ENCODE results near the gene PIEZO2. TPM values are rescaled to one million over a fixed set of nuclear protein-coding genes. Genes with fewer than 3 reads are reported as not detected.

Gene PIEZO2
- total RNA-seq, 4 donors from 2014 or later: 2.4 to 5.2 (median 3.3) TPM

DNA sequence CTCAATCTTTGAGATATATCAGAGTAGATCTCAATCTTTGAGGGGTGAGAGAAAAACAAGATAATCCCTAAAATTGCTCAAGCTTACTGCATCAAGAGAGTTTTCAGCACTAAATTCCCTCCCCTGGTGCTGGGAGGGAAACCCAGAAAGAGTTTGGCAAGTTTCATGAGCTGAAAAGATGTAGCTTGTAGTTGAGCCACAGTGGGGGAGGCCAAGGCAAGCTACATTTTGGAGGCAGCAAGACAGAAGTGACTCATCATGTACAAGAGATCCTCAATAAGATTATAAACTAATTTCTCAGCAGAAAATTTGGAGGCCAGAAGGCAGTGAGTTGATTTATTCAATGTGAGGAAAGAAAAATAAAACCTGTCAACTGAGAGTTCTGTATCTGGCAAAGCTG, 308.2 kb downstream of the PIEZO2 start:
- H3K27me3 ChIP-seq: no peaks in the 10 kb centered on the region
- peaks cover 0 to 5% (median 0%) of the 10 kb centered on the region in 4 donors for H3K4me1 ChIP-seq
- DNase-seq (ENCODE audit: extremely low spot score): no peak
- no peaks in the 10 kb centered on the region for H3K9me3 ChIP-seq
- intact Hi-C loops (cut with DNase I): no loop called here
- H3K36me3 ChIP-seq: no peaks in the 10 kb centered on the region
- H3K4me3 ChIP-seq: no peak overlapping the region
- TF ChIP-seq, protein P1, sequence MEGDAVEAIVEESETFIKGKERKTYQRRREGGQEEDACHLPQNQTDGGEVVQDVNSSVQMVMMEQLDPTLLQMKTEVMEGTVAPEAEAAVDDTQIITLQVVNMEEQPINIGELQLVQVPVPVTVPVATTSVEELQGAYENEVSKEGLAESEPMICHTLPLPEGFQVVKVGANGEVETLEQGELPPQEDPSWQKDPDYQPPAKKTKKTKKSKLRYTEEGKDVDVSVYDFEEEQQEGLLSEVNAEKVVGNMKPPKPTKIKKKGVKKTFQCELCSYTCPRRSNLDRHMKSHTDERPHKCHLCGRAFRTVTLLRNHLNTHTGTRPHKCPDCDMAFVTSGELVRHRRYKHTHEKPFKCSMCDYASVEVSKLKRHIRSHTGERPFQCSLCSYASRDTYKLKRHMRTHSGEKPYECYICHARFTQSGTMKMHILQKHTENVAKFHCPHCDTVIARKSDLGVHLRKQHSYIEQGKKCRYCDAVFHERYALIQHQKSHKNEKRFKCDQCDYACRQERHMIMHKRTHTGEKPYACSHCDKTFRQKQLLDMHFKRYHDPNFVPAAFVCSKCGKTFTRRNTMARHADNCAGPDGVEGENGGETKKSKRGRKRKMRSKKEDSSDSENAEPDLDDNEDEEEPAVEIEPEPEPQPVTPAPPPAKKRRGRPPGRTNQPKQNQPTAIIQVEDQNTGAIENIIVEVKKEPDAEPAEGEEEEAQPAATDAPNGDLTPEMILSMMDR (IDR thresholded peaks at IDR 0.05): no peak
- TF ChIP-seq EP300 (IDR thresholded peaks at IDR 0.05): no peak
- no peak for TF ChIP-seq POLR2A (IDR thresholded peaks at IDR 0.05; ENCODE audit: low read depth)
- no peak for TF ChIP-seq POLR2AphosphoS5 (IDR thresholded peaks at IDR 0.05)
- peak overlapping the region in 1 of 4 donors; percentile 28 for H3K27ac ChIP-seq (replicated peaks in 1 of 4)

DNA sequence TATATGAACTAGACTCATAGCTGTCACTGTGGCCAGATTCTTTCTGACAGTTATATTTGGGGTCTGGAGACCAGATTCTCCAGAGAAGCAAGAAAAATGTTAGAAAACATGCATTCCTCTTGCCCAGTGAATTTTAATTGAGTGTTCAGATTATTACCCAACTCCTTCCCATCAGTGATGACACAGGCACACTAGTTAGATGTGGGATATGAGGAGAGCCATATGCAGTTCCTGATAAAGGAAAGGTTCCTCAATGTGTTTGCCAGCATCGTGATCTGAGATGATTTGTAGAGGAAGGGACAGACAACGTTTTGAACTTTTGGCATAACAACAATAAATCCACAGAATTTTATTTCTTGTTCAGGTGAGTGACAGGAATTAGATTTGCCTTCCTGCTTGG, 308.6 kb downstream of the PIEZO2 start:
- intact Hi-C loops (cut with DNase I): no loop called here
- no peak for DNase-seq (ENCODE audit: extremely low spot score)
- Histone ChIP-seq H3K36me3 (no peaks in the 10 kb centered on the region), H3K4me3 (no peak overlapping the region), H3K9me3 (no peaks in the 10 kb centered on the region), H3K4me1 (peaks cover 0 to 9% (median 2%) of the 10 kb centered on the region in 4 donors), H3K27ac (replicated peaks in 1 of 4) (peak overlapping the region in 1 of 4 donors; percentile 28), H3K27me3 (no peaks in the 10 kb centered on the region)
- 39% methylated on average over 2 of the region's 2 CpGs for WGBS
- TF ChIP-seq EP300 (IDR thresholded peaks at IDR 0.05) (no peak), POLR2A (IDR thresholded peaks at IDR 0.05; ENCODE audit: low read depth) (no peak), POLR2AphosphoS5 (IDR thresholded peaks at IDR 0.05) (no peak)
- TF ChIP-seq, protein P1 (IDR thresholded peaks at IDR 0.05): no peak

DNA sequence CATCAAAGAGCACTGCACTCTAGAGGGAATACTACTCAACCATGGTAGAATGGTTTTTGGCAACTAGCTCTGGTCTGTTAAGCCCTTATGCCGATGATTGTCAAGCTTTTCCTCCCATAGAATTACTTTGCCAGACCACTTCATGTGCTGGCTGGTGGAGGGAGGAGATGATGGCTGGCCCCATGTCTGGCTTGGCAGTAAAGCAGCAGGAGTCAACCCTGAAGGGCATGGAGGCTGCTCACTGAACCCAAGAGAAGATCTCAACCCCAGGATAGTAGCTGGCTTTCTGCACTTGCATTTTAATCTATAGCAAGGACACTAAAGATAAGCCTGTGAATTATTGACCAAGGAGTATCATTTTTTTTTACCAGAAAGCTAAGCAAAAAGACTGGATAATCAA, 309.9 kb downstream of the PIEZO2 start:
- Histone ChIP-seq H3K4me3 (no peak overlapping the region), H3K9me3 (no peaks in the 10 kb centered on the region), H3K4me1 (peaks cover 0 to 23% (median 4%) of the 10 kb centered on the region in 4 donors), H3K27me3 (no peaks in the 10 kb centered on the region), H3K27ac (replicated peaks in 1 of 4) (no peak overlapping the region), H3K36me3 (no peaks in the 10 kb centered on the region)
- intact Hi-C loops (cut with DNase I): no loop called here
- TF ChIP-seq POLR2AphosphoS5 (IDR thresholded peaks at IDR 0.05) (no peak), POLR2A (IDR thresholded peaks at IDR 0.05; ENCODE audit: low read depth) (no peak), EP300 (IDR thresholded peaks at IDR 0.05) (no peak)
- TF ChIP-seq, protein P1 (IDR thresholded peaks at IDR 0.05): no peak
- no peak for DNase-seq (ENCODE audit: extremely low spot score)
- 83% methylated on average over 1 of the region's 1 CpG for WGBS

DNA sequence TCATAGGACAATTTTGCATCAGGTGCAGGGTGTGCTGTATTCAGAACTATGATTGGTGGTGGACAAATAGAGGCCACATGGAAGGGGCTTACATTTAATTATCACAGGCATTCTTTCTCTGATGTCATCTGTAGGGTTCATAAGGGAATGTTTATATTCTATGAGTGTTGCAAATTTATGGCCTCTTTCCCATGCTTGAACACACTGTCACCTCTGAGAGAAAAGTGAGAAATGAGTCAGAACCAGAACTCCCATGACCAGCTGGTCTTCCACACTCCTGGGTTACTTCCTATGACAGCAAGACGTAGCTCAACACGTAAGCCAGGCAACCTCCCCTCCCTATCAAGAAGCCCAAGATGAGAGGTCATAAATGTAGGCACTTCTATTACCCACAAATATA, 310.8 kb downstream of the PIEZO2 start:
- DNase-seq (ENCODE audit: extremely low spot score): no peak
- no peak overlapping the region for H3K4me3 ChIP-seq
- no peak overlapping the region for H3K27ac ChIP-seq (replicated peaks in 1 of 4)
- no peaks in the 10 kb centered on the region for H3K27me3 ChIP-seq
- H3K4me1 ChIP-seq: peaks cover 0 to 31% (median 10%) of the 10 kb centered on the region in 4 donors
- H3K36me3 ChIP-seq: no peaks in the 10 kb centered on the region
- TF ChIP-seq, protein P1 (IDR thresholded peaks at IDR 0.05): no peak
- TF ChIP-seq POLR2AphosphoS5 (IDR thresholded peaks at IDR 0.05) (no peak), POLR2A (IDR thresholded peaks at IDR 0.05; ENCODE audit: low read depth) (no peak), EP300 (IDR thresholded peaks at IDR 0.05) (no peak)
- WGBS: 80% methylated on average over 2 of the region's 2 CpGs
- H3K9me3 ChIP-seq: no peaks in the 10 kb centered on the region
- intact Hi-C loops (cut with DNase I): no loop called here
